ENCODE measurements around the gene SLC6A3.

- no peak for TF ChIP-seq POLR2AphosphoS5 (IDR thresholded peaks at IDR 0.05)
- TF ChIP-seq CTCF (IDR thresholded peaks at IDR 0.05): no peak
- no peak for TF ChIP-seq EP300 (IDR thresholded peaks at IDR 0.05; ENCODE audit: low read depth)
- no peak for TF ChIP-seq POLR2A (IDR thresholded peaks at IDR 0.05)
These were observed 34.9 kb downstream of the SLC6A3 start for GRCh38 chr5:1410156-1411014.
